Mononuclear cell (primary cell): ENCODE data around the gene ZNF747. TPM values are rescaled to one million over a fixed set of nuclear protein-coding genes. Genes with fewer than 3 reads are reported as not detected.

Experiments
- H3K27me3 ChIP-seq: 2 replicates; pipeline ENCODE4 v1.6.0; 2011; ENCODE audit warnings: low read length, control low read depth; ENCODE audit not compliant: insufficient read depth
- H3K4me1 ChIP-seq: 2 replicates; pipeline ENCODE4 v1.5.1; 2011; ENCODE audit warnings: mild to moderate bottlenecking, low read length, control low read depth; ENCODE audit not compliant: insufficient read depth
- H3K4me3 ChIP-seq: 2 replicates; pipeline ENCODE4 v1.5.1; 2011; ENCODE audit warnings: mild to moderate bottlenecking, low read length, moderate library complexity
- H3K9me3 ChIP-seq: 2 replicates; pipeline ENCODE4 v1.5.1; 2011; ENCODE audit warnings: low read depth, mild to moderate bottlenecking, control low read depth, low read length
- total RNA-seq: library from RNA; depleted of rRNA; stranded (reverse); fragments of >200 nt; gene quantifications from one replicate; pipeline ENCODE4 v1.2.3, GENCODE V29; 2012

The ZNF747 gene
- total RNA-seq, 1 donor: 6.0 TPM

DNA sequence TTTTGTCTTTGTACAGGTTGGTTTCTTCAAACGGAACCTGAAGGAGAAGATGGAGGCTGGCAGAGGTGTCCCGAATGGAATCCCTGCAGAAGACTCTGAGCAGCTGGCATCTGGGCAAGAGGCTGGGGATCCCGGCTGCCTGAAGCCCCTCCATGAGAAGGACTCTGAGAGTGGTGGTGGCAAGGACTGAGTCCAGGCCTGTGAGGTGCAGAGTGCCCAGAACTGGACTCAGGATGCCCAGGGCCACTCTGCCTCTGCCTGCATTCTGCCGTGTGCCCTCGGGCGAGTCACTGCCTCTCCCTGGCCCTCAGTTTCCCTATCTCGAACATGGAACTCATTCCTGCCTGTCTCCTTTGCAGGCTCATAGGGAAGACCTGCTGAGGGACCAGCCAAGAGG is 13.2 kb downstream of the ZNF747 start:
- H3K9me3 ChIP-seq: no peaks in the 10 kb centered on the region
- H3K4me1 ChIP-seq: peaks cover 10% of the 10 kb centered on the region
- no peaks in the 10 kb centered on the region for H3K27me3 ChIP-seq
- no peak overlapping the region for H3K4me3 ChIP-seq

DNA sequence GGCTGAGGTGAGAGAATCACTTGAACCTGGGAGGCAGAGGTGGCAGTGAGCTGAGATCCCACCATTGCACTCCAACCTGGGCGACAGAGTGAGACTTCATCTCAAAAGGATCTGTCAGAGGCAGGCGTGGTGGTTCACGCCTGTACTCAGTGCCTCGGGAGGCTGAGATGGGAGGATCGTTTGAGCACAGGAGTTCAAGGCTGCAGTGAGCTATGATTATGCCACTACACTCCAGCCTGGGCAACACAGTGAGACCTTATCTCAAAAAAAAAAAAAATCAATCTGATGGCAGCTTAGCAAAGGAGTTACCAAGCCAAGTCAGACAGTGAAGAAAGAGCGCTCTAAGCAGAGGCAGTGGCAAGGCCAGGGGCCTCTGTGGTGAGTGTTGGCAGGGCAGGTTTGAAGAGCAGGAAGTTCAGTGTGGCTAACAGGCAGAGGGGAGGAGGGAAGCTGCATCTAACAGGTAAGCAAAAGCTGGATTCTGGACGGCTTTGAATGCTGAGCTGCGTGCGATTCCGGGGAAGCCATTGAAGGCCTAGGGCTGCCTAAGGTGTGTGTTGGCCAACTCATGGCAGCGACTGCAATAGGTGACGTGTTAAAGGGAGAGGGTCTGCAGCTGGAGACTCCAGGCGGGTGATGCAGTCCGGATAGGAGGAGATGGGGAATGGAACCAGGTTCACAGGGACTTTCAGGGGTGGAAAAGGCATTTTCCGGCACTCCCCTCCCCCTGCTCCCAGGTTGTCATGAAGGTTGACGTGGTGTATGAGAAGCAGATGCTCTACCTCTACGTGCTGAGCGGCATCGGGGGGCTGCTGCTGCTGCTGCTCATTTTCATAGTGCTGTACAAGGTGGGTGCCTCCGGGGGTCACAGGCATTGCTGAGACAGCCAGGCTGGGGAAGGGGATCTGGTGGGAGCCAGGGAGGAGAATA is 15.3 kb downstream of the ZNF747 start:
- Histone ChIP-seq H3K4me1 (no peaks in the 10 kb centered on the region), H3K9me3 (no peaks in the 10 kb centered on the region), H3K27me3 (no peaks in the 10 kb centered on the region), H3K4me3 (no peak overlapping the region)

DNA sequence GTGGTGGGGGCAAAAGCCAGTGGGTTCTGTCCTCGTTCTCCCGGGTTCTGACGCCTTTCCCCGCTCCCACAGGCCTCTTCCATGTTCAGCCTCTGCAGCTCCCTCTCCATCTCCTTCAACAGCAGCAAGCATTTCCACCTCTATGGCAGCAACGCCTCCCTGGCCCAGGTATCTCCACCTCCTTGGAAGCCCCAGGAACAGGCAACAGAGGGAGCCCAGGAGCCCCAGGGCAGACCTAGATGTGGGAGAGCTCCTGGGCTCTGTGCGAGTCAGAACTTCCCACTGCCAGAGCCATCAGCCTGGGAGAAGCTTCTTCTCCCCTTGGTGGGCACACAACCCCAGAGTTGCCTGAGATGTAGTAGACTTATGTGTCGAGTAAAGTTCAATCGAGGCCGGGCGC is 16.1 kb downstream of the ZNF747 start:
- H3K4me1 ChIP-seq: no peaks in the 10 kb centered on the region
- no peaks in the 10 kb centered on the region for H3K27me3 ChIP-seq
- no peaks in the 10 kb centered on the region for H3K9me3 ChIP-seq
- H3K4me3 ChIP-seq: no peak overlapping the region

DNA sequence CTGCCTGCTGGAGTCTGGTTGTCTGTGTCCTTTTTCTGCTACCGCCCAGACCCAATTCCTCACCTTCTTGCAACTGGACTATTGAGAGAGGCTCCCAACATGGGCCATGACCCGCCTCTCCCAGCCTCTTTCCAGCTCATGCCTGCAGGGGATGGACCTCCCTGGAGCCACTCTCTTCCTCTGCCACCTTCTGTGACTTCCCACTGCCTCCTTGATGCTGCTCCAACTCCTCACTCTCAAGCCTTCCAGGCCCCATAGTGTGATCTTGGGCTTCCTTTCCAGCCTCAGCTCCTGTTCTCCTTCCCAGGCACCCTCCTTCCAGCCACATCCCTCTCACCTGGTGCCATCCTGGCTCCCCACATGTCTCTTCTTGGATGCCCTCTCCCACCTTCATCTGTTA is 19.4 kb downstream of the ZNF747 start:
- H3K9me3 ChIP-seq: no peaks in the 10 kb centered on the region
- no peaks in the 10 kb centered on the region for H3K27me3 ChIP-seq
- H3K4me1 ChIP-seq: no peaks in the 10 kb centered on the region
- no peak overlapping the region for H3K4me3 ChIP-seq

DNA sequence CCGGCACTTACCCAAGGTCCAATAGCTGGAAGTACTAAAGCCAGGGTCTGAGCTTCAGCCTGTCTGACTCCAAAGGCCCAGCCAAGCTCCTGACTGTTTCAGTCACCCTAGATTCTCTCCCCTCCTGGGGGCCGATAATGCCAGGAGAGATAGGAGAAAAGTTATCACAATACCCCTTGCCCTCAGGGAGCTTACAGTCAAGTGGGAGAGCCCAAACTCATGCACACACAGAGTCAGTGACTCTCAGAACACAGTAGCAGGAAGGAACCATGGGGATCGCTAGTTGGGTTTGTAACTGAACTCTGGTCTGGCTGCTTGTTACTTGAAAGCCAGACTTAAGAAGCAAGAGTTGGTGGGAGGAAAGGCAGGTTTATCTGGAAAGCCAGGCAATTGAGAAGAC is 23.1 kb downstream of the ZNF747 start:
- no peaks in the 10 kb centered on the region for H3K27me3 ChIP-seq

DNA sequence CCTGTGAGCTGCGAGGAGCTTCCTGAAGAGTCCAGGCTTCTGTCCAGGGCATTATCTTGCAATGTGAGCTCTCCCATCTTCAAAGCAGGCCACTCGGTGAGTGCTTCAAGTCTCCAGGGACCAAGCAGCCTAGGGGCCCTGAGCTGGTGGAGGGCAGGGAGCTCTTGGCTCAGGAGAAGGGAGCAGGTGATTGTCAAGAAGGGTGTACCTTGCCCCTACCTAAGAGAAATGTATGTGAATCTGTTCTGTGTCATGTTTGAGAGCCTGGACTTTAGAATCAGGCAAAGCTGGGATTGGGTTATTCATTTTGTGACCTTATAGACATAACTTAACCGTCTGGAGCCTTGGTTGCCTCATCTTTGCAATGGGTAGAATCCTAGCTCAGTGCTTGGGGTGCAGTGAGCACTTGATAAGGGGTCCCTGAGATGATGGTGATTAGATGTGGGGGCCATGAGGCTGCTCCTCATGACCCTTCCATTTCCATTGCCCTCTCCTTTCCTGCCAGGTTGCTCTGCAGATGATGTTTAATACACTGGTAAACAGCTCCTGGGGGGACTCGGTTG is 24.2 kb downstream of the ZNF747 start:
- Histone ChIP-seq H3K27me3 (no peaks in the 10 kb centered on the region), H3K4me1 (no peaks in the 10 kb centered on the region), H3K4me3 (no peak overlapping the region), H3K9me3 (no peaks in the 10 kb centered on the region)

More for the DNA sequence above, 23.1 kb downstream of the ZNF747 start:
- Histone ChIP-seq H3K4me3 (no peak overlapping the region), H3K9me3 (no peaks in the 10 kb centered on the region), H3K4me1 (no peaks in the 10 kb centered on the region)

DNA sequence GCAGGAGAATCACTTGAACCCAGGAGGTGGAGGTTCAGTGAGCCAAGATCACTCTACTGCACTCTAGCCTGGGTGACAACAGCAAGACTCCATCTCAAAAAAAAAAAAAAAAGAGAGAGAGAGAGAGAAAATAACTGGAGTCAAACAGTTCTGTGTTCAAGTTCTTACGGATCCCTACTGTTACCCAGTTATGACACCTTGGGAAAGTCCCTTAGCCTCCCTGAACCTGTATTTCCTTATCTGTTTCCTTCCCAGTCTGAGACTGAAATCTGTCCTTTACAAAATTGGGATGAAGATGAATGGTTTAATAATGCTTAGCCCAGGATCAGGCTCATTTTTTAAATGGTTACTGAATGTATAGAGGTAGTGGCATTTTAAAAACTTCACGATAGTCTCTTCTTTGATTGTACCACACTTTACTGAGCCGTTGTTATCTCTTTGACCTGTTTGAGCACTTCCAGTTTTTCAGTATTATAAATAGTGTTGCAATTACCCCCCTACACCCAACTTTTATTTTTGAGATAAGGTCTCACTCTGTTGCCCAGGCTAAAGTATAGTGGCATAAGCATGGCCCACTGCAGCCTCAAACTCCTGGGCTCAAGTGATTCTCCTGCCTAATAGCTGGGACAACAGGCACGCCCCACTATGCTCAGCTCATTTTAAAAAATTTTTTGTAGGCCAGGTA is 25.4 kb downstream of the ZNF747 start:
- no peaks in the 10 kb centered on the region for H3K9me3 ChIP-seq
- H3K4me1 ChIP-seq: no peaks in the 10 kb centered on the region
- H3K4me3 ChIP-seq: no peak overlapping the region
- H3K27me3 ChIP-seq: no peaks in the 10 kb centered on the region

DNA sequence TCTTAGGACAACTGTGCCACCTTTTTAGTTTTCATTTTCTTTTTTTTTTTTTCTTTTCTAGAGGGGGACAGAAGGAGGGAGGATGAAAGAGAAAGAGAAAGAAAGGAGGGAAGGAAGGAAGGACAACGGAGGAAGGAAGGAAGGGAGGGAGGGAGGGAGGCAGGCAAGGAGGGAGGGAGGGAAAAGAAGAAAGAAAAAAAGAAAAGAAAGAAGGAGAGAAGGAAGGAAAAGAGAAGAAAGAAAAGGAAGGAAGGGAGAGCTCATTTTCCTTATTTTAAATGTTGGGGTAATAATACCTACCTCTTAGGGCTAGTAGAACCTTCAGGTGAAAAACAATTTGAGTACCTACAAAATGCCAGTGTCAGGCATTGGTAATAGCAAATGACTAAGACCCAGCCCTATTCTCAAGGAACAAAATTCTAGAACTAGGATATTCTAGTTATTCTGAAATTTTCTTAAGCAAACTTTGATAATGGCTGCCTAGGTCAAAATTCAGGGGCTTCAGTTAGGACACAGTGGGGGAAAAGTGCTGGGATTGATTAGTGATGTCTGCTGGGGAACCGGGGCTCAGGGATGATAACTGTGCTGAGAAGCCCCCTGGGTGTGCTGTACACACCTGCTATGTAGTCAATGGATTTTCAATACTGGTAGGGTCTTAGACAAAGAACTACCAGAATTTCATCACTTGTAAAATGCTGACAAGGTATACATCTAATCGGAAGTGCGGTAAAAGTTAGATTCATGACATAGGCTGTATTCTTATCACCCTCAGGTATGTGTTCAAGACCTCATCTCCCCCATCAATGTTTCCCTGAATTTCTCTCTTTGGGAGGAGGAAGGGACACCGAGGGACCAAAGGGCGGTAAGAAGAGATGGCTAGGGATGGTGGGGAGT is 31.0 kb downstream of the ZNF747 start:
- Histone ChIP-seq H3K4me1 (no peaks in the 10 kb centered on the region), H3K9me3 (no peaks in the 10 kb centered on the region), H3K4me3 (no peak overlapping the region), H3K27me3 (no peaks in the 10 kb centered on the region)

DNA sequence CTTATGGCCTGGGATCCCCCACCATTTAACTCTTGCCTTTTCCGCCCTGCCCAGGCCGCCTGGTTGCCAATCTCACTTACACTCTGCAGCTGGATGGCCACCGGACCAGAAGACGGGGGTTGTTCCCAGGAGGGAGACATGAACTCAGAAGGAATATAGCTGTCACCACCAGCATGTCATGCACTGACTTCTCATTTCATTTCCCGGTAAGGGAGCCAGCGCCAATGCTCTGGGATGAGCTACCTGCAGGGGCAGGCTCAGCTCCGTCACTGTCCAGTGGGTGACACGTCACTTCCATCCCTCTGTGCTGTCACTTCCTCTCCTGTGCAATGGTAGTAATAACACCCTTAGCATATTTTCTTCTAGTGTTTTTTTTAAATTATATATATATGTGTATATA is 35.4 kb downstream of the ZNF747 start:
- H3K9me3 ChIP-seq: no peaks in the 10 kb centered on the region
- no peak overlapping the region for H3K4me3 ChIP-seq
- H3K4me1 ChIP-seq: no peaks in the 10 kb centered on the region
- H3K27me3 ChIP-seq: no peaks in the 10 kb centered on the region

DNA sequence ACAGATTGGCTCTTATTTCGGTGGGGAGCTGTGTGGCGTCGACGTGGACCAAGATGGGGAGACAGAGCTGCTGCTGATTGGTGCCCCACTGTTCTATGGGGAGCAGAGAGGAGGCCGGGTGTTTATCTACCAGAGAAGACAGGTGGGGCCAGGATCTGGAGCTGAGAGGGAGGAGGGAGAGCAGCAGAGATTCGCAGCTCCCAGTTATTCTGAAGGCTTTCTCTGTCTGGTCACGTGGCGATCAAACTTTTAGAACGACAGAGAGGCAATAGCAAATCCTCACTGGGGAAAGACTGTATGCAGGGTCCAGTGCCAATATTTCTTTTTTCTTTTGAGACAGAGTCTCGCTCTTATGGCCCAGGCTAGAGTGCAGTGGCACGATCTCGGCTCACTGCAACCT is 39.9 kb downstream of the ZNF747 start:
- H3K4me1 ChIP-seq: peaks cover 6% of the 10 kb centered on the region
- no peak overlapping the region for H3K4me3 ChIP-seq
- H3K27me3 ChIP-seq: no peaks in the 10 kb centered on the region
- no peaks in the 10 kb centered on the region for H3K9me3 ChIP-seq

DNA sequence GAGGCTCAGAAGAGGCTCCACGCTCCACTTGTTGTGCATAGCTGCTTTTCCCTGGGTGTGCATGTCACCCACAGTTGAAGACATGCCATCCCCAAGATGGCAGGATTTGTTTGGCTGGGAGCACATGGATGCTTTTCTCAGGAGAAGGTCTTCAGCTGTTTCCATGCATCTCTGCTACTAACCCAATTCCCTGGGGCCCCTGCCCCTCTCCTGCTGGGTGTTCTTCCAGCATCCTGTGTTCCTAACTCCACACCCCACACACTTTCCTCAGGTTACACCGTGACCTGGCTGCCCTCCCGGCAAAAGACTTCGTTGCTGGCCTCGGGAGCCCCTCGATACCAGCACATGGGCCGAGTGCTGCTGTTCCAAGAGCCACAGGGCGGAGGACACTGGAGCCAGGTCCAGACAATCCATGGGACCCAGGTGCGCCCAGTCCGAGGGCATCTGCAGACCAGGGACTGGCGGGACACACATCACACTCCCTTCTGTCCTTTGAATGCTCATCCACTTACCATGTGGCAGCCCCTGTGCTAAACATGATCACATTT is 40.6 kb downstream of the ZNF747 start:
- Histone ChIP-seq H3K4me1 (peaks cover 7% of the 10 kb centered on the region), H3K9me3 (no peaks in the 10 kb centered on the region), H3K27me3 (no peaks in the 10 kb centered on the region), H3K4me3 (no peak overlapping the region)

DNA sequence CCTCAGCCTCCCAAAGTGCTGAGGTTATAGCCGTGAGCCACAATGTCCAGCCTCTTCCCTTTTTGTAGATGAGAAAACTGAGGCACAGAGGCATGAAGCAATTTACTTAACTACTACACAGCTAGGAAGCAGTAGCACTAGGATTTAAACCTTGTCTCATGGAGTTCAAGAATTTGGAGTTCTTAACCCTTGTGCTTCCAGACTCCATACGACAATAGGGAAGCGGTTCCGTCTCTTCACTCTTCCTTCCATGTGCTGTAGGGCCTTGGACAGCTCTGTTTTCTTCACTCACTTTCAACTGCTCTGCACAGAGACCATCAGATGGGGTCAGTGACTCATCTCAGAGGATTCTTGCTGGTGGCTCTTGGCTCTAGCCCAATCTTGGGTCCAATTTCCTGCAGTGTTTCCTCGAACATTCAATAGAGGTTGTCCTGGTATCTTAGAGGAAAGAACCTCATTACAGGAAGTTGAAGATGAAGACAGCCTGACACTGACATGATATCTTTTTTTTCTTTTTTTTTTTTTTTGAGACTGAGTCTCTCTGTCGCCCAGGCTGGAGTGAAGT is 42.8 kb downstream of the ZNF747 start:
- Histone ChIP-seq H3K9me3 (no peaks in the 10 kb centered on the region), H3K27me3 (no peaks in the 10 kb centered on the region), H3K4me1 (peaks cover 10% of the 10 kb centered on the region), H3K4me3 (no peak overlapping the region)

DNA sequence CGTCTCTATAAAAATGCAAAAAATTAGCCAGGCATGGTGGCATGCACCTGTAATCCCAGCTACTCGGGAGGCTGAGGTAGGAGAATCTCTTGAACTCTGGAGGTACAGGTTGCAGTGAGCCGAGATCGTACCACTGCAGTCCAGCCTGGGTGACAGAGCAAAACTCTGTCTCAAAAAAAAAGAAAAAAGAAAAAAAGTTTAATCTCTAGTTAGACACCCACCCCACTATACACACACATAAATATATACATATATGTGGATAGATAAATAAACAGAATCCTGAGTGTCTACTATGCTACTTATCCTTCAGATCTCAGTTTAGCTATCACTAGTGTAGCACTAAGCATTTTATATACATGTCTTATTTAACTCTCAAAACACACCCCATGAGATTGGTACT is 43.4 kb downstream of the ZNF747 start:
- H3K27me3 ChIP-seq: no peaks in the 10 kb centered on the region
- H3K9me3 ChIP-seq: no peaks in the 10 kb centered on the region
- H3K4me3 ChIP-seq: no peak overlapping the region
- H3K4me1 ChIP-seq: peaks cover 10% of the 10 kb centered on the region

DNA sequence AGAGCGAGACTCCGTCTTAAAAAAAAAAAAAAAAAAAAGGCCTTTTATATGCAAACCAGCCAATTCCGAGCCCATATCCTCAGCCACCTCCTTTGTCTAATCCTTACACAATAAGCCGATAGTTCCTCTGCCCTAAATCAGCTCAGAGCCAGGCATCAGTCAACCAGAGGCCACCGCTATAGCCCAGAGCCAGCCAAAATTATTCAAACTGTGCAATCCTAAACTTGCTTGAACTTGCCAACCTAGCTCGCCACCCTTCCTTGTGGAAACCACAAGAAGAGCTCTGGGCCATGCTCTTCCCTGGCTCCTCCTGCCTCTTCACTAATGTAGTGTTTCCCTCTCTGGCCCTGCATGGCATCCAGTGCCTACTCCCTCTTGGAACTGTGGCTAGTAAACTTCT is 44.4 kb downstream of the ZNF747 start:
- H3K9me3 ChIP-seq: no peaks in the 10 kb centered on the region
- H3K4me1 ChIP-seq: peaks cover 10% of the 10 kb centered on the region
- no peak overlapping the region for H3K4me3 ChIP-seq
- H3K27me3 ChIP-seq: no peaks in the 10 kb centered on the region
